Measurements from ENCODE around the gene SSU72. TPM values are rescaled to one million over a fixed set of nuclear protein-coding genes. Genes with fewer than 3 reads are reported as not detected.

Gene SSU72
- total RNA-seq, 4 donors from 2014 or later = 96.4 to 163 (median 123) TPM

DNA sequence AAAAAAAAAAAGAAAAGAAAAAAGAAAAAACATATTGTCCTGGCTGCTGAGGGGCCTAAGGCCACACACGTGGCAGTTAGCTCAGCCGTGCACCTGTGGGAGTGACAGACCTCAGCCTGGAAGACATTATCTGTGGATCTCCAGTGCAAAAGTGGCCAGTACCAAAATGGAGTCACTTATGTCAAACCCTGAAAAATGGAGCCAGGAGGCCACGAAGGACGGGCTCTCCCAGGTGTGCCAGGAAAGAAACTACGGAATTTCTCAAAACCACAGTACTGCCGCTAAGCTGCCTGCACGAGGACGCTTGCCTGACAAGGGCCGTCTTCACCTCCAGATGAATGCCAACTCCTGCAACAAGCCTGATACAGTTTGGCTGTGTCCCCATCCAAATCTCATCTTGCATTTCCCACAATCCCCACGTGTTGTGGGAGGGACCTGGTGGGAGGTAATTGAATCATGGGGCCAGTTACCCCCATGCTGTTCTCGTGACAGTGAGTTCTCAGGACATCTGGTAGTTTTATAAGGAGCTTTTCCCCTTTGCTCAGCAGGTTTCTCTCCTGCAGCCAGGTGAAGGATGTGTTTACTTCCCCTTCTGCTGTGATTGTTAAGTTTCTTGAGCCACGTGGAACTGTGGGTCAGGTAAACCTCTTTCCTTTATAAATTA, 35.3 kb upstream of the SSU72 start:
- no peak for DNase-seq (ENCODE audit: low spot score in 2 of 2)
- intact Hi-C loops (cut with DNase I; ENCODE audit: low total_unique reads) = no loop called here
- H3K4me3 ChIP-seq (ENCODE audit: low read depth, poor library complexity, severe bottlenecking) = no peak overlapping the region
- 53 to 71% methylated on average over 12 of the region's 12 CpGs for WGBS, 2 donors
- TF ChIP-seq POLR2A (IDR thresholded peaks at IDR 0.05) = no peak
- TF ChIP-seq, protein P1, sequence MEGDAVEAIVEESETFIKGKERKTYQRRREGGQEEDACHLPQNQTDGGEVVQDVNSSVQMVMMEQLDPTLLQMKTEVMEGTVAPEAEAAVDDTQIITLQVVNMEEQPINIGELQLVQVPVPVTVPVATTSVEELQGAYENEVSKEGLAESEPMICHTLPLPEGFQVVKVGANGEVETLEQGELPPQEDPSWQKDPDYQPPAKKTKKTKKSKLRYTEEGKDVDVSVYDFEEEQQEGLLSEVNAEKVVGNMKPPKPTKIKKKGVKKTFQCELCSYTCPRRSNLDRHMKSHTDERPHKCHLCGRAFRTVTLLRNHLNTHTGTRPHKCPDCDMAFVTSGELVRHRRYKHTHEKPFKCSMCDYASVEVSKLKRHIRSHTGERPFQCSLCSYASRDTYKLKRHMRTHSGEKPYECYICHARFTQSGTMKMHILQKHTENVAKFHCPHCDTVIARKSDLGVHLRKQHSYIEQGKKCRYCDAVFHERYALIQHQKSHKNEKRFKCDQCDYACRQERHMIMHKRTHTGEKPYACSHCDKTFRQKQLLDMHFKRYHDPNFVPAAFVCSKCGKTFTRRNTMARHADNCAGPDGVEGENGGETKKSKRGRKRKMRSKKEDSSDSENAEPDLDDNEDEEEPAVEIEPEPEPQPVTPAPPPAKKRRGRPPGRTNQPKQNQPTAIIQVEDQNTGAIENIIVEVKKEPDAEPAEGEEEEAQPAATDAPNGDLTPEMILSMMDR (IDR thresholded peaks at IDR 0.05) = no peak

DNA sequence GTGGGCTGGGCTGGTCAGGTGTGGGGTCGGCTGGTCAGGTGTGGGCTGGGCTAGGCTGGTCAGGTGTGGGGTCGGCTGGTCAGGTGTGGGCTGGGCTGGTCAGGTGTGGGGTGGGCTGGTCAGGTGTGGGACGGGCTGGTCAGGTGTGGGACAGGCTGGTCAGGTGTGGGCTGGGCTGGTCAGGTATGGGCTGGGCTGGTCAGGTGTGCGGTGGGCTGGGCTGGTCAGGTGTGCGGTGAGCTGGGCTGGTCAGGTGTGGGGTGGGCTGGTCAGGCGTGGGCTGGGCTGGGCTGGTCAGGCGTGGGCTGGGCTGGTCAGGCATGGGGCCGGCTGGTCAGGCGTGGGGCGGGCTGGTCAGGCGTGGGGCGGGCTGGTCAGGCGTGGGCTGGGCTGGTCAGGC, 31.6 kb upstream of the SSU72 start:
- TF ChIP-seq, protein P1 (IDR thresholded peaks at IDR 0.05) = no peak
- no peak for TF ChIP-seq POLR2A (IDR thresholded peaks at IDR 0.05)
- WGBS, 2 donors = 86 to 92% methylated on average over 12 of the region's 13 CpGs
- no peak overlapping the region for H3K4me3 ChIP-seq (ENCODE audit: low read depth, poor library complexity, severe bottlenecking)
- intact Hi-C loops (cut with DNase I; ENCODE audit: low total_unique reads) = no loop called here
- no peak for DNase-seq (ENCODE audit: low spot score in 2 of 2)

DNA sequence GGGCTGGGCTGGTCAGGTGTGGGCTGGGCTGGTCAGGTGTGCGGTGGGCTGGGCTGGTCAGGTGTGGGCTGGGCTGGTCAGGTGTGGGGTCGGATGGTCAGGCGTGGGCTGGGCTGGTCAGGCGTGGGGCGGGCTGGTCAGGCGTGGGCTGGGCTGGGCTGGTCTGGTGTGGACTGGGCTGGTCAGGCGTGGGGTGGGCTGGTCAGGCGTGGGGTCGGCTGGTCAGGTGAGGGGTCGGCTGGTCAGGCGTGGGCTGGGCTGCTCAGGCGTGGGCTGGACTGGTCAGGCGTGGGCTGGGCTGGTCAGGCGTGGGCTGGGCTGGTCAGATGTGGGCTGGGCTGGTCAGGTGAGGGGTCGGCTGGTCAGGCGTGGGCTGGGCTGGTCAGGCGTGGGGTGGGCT, 31.1 kb upstream of the SSU72 start:
- H3K4me3 ChIP-seq (ENCODE audit: low read depth, poor library complexity, severe bottlenecking) = no peak overlapping the region
- WGBS, 2 donors = 82 to 93% methylated on average over 16 of the region's 17 CpGs
- no peak for TF ChIP-seq POLR2A (IDR thresholded peaks at IDR 0.05)
- TF ChIP-seq, protein P1 (IDR thresholded peaks at IDR 0.05) = no peak
- intact Hi-C loops (cut with DNase I; ENCODE audit: low total_unique reads) = no loop called here
- no peak for DNase-seq (ENCODE audit: low spot score in 2 of 2)

DNA sequence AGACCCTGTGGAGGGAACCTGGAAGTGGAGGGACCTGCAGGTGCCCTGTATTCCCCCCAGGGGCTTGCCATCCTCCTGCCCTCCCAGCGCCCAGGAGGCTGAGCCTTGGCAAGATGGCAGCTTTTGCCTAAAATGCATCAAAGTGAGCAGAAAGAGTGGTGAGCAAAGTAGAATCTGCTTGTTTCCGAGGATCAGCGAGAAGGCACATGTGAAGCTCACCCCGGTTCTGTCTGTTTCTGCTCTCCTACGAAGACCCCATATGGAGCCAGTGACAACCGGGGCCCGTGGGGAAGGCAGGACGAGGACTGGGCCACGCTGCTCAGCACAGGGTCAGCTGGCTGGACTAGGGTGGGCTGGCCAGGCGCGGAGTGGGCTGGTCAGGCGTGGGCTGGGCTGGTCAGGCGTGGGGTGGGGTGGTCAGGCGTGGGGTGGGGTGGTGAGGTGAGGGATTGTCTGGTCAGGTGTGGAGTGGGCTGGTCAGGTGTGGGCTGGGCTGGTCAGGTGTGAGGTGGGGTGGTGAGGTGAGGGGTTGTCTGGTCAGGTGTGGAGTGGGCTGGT, 30.4 kb upstream of the SSU72 start:
- intact Hi-C loops (cut with DNase I; ENCODE audit: low total_unique reads) = no loop called here
- H3K4me3 ChIP-seq (ENCODE audit: low read depth, poor library complexity, severe bottlenecking) = no peak overlapping the region
- TF ChIP-seq, protein P1 (IDR thresholded peaks at IDR 0.05) = no peak
- no peak for TF ChIP-seq POLR2A (IDR thresholded peaks at IDR 0.05)
- DNase-seq (ENCODE audit: low spot score in 2 of 2) = no peak
- WGBS, 2 donors = 68 to 78% methylated on average over 14 of the region's 14 CpGs

DNA sequence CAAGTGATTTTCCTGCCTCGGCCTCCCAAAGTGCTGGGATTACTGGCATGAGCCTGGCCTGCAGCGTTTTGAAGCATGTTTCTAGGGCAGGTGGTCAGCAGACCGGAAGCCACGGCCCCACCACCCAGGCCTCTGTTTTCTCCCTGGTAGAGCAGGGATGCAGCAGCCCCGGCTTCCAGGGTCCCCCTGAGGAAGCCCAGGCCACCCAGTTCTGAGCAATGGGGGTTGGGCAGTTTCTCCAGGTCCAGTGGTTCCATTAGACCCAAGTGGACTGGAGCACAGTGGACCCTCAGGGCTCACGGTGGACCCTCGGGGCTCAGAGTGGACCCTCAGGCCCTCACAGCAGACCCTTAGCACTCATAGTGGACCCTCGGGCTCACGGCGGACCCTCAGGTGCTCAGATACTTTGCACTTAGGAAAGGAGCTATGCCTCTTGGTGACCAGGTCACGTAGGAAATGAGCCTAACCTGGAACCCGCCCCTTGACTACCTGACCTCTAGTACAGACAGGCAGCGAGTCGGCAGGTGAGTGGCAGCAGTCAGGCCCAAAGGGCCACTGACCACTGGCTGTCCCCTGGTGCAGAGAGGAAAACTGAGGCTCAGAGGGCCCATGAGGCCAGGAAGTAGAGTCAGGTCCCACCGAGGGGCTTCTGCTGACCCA, 29.8 kb upstream of the SSU72 start:
- no peak overlapping the region for H3K4me3 ChIP-seq (ENCODE audit: low read depth, poor library complexity, severe bottlenecking)
- DNase-seq (ENCODE audit: low spot score in 2 of 2) = no peak
- 83 to 88% methylated on average over 4 to 15 of the region's 15 CpGs for whole genome bisulfite sequencing, 2 donors
- TF ChIP-seq POLR2A (IDR thresholded peaks at IDR 0.05) = no peak
- TF ChIP-seq, protein P1 (IDR thresholded peaks at IDR 0.05) = no peak
- intact Hi-C loops (cut with DNase I; ENCODE audit: low total_unique reads) = no loop called here
